CD4-positive, alpha-beta T cell treated with Interleukin-17A for 4 hours (primary cell): ENCODE results near the gene HDAC4.

Source experiments
- DNase-seq: peaks from one replicate; pipeline ENCODE4 v3.0.0-alpha.2; 2020; ENCODE audit warnings: mixed read lengths

The HDAC4 gene

GRCh38 chr2:239135531-239135930, 265.3 kb downstream of the HDAC4 start:
- no peak for DNase-seq

- DNase-seq, result no peak
These were observed 266.8 kb downstream of the HDAC4 start for GRCh38 chr2:239133945-239134570.

GRCh38 chr2:239132786-239133185, 268.0 kb downstream of the HDAC4 start:
- no peak for DNase-seq

- no peak for DNase-seq
These were observed 268.6 kb downstream of the HDAC4 start for GRCh38 chr2:239132156-239132709.

GRCh38 chr2:239131521-239131920, 269.3 kb downstream of the HDAC4 start:
- DNase-seq, result no peak

GRCh38 chr2:239130786-239131325, 270.0 kb downstream of the HDAC4 start:
- DNase-seq, result no peak

DNA sequence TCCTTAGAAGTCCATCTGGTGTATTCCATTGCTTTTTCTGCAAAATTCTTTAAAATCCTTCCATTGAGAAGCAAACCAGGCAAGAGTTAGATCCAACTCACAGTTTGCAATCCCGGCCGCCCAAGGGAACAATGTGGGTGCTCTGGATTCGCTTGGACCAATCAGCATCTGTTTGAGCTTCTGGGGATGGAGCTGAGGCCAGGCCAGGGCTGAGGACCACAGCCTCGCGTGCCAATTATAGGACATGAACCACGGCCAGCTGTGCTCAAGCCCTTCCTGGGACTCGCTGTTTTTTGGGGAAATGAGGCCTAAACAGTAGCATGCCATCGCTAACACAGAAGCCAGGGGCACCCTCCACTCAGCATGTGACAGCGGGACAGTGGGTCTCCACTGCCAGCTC, 270.8 kb downstream of the HDAC4 start:
- DNase-seq, result no peak

DNA sequence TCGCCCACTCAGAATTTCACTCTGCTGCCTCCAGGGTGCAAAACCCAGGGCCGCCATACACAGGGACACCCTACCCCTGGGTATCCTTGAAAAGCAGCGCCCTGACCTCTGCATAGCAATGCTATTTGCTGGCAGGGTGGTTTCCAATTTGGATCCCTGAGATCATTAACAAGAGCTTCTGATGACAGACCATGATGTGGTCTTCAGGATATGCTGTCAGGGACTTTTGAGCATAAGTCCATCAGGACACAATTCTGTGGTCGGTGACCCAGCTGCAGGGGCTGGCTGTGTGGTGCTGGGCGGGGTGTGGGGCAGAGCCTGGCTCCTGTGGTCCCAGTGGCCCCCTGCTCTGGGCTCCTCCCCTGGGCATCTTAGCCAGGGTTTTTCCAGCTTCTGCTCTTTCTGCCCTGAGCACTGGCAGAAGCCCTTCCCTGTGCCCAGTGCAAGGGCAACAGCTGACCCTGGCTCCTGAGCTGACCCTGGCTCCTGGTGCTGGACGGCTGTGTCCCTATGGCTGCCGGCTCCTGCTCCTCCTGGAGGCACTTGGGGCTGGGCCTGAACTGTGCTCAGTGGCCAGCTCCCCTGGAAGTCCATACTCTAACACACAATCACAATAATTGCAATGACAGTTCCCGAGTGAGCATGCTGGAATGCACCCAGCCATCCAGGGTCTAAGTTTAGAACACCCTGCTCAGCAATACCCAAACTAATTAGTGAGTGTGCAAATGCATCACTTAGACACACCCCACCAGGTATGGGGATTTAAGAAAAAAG, 271.5 kb downstream of the HDAC4 start:
- no peak for DNase-seq

DNA sequence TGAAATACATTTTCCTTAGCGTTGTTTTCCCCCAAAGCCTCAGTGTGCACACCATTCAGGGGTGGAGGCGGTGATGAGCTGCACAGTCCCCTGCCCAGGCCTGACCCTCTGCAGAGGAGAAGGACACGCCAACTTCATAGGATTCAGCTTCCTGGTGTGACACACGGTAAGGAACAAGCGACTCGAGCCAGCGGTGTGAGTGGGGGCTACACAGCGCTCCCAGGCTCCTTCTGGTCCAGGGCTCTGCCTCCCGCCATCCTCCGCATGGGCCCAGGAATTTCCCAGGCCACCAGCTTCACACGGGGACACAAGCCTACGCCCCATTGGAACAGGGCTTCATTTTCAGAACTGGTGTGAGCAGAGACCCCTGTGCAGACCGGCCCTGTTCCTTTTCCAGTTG, 272.1 kb downstream of the HDAC4 start:
- DNase-seq, result no peak

DNA sequence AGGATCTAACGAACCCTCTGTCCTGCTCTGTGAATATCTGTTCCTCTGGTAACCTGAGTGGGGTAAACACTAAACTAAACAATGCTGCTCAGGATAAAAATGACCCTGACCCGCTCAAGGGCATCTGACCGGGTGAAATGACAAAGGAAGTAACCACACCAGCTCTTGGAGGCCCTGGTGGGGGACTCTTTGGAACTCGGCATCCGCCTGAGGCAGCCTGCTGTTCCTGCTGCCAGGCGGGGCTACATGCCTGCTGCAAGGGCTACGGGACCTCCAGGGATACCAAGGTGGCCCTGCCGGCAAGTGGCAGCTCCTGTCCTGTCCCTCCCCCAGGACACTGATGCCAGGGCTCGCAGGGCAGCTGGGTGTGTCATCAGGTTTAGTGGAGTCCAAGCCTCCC, 273.3 kb downstream of the HDAC4 start:
- DNase-seq, result no peak

DNA sequence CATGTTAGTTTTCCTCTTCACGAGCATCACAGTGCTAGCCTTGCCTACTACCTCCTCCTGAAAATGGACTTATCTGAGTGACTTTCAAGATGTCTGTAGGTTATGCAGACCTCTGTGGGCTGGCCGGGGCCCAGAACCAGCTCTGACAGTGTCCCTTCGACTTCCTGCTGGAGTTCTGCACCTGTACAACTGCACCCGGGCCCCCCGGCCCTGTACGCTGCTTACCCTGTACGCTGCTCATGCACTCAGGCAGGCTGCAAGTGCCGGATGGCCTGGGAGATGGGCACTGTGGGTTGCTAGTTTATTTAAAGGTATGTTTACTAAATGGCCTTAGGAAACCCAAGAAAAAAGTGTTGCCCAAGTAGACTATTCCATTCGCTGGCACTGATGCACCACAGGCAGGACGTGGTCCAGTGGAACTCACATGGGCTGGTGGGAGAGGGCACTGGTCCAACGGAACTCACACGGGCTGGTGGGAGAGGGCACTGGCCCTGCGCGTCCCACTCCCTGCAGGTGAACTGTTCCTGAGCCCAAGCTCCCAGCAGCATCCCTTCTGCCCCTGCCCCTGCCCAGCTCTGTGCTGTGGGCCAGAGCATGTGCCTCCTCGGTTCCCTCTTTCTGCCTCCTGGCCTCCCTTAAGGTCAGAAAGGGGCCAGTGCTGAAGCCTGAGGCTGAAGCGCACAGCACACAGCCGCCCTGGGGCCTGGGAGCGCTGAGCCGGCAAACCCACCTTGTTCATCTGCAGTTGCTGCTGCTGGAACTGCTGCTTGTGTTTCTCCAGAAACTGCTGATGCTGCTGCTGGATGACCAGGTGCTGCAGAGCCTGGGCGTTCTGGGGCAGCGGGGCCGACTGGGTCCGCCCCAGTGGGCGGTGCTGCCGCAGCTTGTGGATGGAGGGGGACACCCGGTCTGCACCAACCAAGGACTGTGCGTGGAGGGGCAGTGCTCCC, 274.8 kb downstream of the HDAC4 start:
- DNase-seq, result no peak

DNA sequence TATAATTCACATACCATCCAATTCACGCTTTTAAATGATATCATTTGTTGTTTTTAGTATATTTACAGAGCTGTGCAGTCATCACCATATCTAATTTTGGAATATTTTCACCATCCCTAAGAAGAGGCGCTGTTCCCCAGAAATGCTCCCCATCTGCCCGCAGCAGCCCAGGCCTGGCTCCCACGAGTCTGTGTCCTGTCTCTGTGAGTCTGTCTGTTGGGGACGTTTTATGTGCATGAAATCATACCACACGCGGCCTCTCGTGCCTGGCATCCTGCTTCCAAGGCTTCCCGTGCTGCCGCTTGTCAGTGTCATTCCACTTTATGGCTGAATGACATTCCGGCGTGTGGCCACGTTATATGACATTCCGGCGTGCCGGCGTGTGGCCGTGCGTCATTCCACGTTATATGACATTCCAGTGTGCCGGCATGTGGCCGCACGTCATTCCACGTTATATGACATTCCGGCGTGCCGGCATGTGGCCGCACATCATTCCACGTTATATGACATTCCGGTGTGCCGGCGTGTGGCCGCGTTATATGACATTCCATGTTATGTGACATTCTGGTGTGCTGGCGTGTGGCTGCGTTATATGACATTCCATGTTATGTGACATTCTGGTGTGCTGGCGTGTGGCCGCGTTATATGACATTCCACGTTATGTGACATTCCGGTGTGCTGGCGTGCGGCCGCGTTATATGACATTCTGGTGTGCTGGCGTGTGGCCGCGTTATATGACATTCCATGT, 276.5 kb downstream of the HDAC4 start:
- no peak for DNase-seq

GRCh38 chr2:239122421-239123110, 278.3 kb downstream of the HDAC4 start:
- no peak for DNase-seq

- no peak for DNase-seq
These were observed 279.2 kb downstream of the HDAC4 start for GRCh38 chr2:239121600-239122012.

DNA sequence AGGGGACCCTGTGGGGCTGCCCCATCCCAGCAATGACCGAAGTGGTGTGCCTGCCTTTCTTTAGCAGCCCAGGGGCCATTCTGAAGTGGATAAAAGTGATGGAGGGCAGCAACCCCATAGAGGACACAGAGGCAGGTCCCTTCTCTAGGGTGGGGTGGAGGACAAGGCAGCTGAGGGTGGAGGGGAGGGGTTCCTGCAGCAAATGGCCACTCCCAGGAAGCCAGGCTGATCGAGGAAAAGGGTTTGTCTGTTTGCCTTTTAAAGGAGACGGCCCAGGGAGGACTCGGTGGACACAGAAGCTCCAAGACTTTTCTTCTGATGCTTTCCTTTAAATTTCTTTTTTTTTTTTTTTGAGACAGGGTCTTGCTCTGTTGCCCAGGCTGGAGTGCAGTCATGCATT, 280.2 kb downstream of the HDAC4 start:
- DNase-seq, result no peak

DNA sequence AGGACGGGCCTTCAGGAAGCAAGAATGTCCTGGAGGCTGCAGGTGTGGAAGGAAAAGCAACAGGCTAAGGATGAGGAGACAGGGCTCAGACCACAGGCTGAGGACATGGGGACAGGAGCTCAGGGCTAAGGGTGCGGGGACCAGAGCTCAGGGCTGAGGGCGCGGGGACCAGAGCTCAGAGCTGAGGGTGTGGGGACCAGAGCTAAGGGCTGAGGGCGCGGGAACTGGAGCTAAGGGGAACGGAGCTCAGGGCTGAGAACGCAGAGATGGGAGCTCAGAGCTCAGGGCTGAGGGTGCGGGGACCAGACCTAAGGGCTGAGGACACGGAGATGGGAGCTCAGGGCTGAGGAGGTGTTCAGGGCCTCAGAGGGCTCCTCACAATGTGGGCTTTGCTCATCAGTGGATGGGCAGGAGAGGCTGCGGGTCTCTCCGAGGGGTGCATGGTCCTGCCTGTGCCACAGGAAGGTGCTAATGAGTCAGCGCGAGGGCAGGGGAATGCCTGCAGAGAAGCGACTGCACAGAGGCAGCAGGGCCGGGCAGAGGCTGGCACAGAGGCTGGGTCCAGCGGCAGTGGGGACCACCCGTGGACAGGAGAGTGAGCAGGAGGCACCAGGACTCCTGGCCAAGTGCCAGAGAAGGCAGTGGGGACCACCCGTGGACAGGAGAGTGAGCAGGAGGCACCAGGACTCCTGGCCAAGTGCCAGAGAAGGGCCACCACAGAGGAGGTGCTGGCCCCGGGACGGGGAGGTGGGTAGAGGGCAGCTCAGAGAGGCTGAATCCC, 281.3 kb downstream of the HDAC4 start:
- DNase-seq, result no peak

GRCh38 chr2:239118675-239119211, 282.1 kb downstream of the HDAC4 start:
- peak; percentile 10 for DNase-seq

- no peak for DNase-seq
These were observed 282.6 kb downstream of the HDAC4 start for GRCh38 chr2:239118264-239118663.

- no peak for DNase-seq
These were observed 283.0 kb downstream of the HDAC4 start for GRCh38 chr2:239117831-239118230.
